Neural cell (in vitro differentiated cells): ENCODE results near the gene COASY.

Experiments
- EP300 ChIP-seq: fragments of 450-650 bp; conservative IDR thresholded peaks from 2 replicates; pipeline ENCODE4 v1.6.1; 2014; ENCODE audit warnings: antibody characterized with exemption, mild to moderate bottlenecking, moderate library complexity; ENCODE audit not compliant: poor library complexity, severe bottlenecking
- EZH2 ChIP-seq: fragments of 200-600, 300-800 bp; shearing (Covaris generic), sonication (generic); IDR thresholded peaks from 2 replicates; pipeline ENCODE4 v1.6.1; 2014; ENCODE audit warnings: antibody characterized with exemption, low read length, borderline replicate concordance, mild to moderate bottlenecking; ENCODE audit not compliant: insufficient read depth, poor library complexity, severe bottlenecking
- MXI1 ChIP-seq: fragments of 450-650 bp; conservative IDR thresholded peaks from 2 replicates; pipeline ENCODE4 v1.6.1; 2014; ENCODE audit warnings: antibody characterized with exemption, mild to moderate bottlenecking; ENCODE audit not compliant: poor library complexity, severe bottlenecking
- POLR2AphosphoS5 ChIP-seq: IDR thresholded peaks from 2 replicates; pipeline ENCODE4 v1.6.1; 2012
- RAD21 ChIP-seq: fragments of 450-650 bp; conservative IDR thresholded peaks from 2 replicates; pipeline ENCODE4 v1.6.1; 2014; ENCODE audit warnings: antibody characterized with exemption, mild to moderate bottlenecking, moderate library complexity
- TF ChIP-seq, protein P1 (sequence below): IDR thresholded peaks from 2 replicates; pipeline ENCODE4 v1.6.1; 2012; ENCODE audit warnings: borderline replicate concordance
- TF ChIP-seq, protein P2 (sequence below): fragments of 450-650 bp; IDR thresholded peaks from 2 replicates; pipeline ENCODE4 v1.5.1; 2014; ENCODE audit warnings: antibody characterized with exemption, mild to moderate bottlenecking, moderate library complexity; ENCODE audit not compliant: poor library complexity, severe bottlenecking

DNA sequence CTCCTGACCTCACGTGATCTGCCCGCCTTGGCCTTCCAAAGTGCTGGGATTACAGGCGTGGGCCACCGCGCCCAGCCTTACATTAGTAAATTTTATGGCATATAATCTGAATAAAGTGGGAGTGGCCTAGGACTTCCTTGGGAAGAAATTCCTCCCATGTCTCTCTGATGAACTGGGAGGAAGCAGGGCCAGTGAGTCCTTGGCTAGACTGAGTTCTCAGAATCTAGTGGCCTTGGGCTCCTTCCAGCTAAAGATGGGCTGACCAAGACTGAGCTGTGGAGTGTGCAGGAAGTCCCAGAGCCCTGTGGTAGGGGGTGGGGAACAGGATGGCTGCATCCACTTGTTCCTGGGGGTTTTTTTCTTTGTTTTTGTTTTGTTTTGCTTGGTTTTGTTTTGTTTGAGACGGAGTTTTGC is 35.9 kb upstream of the COASY start:
- TF ChIP-seq POLR2AphosphoS5: no peak
- TF ChIP-seq EZH2: no peak
- TF ChIP-seq, protein P1, sequence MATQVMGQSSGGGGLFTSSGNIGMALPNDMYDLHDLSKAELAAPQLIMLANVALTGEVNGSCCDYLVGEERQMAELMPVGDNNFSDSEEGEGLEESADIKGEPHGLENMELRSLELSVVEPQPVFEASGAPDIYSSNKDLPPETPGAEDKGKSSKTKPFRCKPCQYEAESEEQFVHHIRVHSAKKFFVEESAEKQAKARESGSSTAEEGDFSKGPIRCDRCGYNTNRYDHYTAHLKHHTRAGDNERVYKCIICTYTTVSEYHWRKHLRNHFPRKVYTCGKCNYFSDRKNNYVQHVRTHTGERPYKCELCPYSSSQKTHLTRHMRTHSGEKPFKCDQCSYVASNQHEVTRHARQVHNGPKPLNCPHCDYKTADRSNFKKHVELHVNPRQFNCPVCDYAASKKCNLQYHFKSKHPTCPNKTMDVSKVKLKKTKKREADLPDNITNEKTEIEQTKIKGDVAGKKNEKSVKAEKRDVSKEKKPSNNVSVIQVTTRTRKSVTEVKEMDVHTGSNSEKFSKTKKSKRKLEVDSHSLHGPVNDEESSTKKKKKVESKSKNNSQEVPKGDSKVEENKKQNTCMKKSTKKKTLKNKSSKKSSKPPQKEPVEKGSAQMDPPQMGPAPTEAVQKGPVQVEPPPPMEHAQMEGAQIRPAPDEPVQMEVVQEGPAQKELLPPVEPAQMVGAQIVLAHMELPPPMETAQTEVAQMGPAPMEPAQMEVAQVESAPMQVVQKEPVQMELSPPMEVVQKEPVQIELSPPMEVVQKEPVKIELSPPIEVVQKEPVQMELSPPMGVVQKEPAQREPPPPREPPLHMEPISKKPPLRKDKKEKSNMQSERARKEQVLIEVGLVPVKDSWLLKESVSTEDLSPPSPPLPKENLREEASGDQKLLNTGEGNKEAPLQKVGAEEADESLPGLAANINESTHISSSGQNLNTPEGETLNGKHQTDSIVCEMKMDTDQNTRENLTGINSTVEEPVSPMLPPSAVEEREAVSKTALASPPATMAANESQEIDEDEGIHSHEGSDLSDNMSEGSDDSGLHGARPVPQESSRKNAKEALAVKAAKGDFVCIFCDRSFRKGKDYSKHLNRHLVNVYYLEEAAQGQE: no peak
- TF ChIP-seq, protein P2, sequence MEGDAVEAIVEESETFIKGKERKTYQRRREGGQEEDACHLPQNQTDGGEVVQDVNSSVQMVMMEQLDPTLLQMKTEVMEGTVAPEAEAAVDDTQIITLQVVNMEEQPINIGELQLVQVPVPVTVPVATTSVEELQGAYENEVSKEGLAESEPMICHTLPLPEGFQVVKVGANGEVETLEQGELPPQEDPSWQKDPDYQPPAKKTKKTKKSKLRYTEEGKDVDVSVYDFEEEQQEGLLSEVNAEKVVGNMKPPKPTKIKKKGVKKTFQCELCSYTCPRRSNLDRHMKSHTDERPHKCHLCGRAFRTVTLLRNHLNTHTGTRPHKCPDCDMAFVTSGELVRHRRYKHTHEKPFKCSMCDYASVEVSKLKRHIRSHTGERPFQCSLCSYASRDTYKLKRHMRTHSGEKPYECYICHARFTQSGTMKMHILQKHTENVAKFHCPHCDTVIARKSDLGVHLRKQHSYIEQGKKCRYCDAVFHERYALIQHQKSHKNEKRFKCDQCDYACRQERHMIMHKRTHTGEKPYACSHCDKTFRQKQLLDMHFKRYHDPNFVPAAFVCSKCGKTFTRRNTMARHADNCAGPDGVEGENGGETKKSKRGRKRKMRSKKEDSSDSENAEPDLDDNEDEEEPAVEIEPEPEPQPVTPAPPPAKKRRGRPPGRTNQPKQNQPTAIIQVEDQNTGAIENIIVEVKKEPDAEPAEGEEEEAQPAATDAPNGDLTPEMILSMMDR: no peak
- TF ChIP-seq EP300: no peak
- no peak for TF ChIP-seq RAD21
- TF ChIP-seq MXI1: no peak
